Measurements from ENCODE around the gene SLC9C1. TPM values are rescaled to one million over a fixed set of nuclear protein-coding genes. Genes with fewer than 3 reads are reported as not detected.

The SLC9C1 gene
- polyA plus RNA-seq, 4 donors: 0.47 to 1.2 (median 0.65) TPM

DNA sequence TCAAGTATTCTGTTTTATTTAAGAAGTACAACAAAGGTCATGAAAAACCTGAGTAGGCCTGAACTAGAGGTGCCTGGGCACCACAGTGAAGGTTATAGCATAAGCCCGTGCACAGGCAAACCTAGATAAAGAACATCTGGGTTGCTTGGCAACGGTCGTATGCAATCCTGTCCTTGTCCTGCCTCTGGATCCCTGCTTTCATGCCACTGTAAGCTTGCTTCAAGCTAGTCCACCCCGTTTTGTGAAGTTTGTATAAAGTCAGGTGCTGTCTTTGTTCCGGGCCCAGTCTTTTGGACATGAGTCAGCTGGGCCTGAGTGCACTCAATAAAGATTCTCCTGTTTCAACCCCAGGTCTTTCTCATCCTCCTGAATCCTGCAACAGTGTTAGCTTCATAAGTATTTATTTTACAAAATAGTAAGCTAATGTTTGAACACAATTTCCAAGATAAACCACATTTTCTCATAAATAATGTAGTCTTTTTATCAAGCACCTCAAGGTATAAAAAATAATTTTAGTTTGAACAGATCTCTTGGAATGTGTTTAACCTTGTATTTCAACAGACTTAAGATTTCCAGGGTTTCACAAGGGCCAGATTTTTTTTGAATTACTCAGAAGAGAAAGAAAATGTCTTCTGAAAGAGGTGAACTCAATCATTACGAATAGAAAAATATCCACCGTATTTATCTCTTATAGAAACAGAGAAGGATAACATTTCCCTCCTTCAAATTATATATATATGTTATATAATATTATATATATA is 14.3 kb upstream of the SLC9C1 start:
- no peak for DNase-seq (ENCODE audit: low read depth in 4 of 4, low spot score in 2 of 4)

DNA sequence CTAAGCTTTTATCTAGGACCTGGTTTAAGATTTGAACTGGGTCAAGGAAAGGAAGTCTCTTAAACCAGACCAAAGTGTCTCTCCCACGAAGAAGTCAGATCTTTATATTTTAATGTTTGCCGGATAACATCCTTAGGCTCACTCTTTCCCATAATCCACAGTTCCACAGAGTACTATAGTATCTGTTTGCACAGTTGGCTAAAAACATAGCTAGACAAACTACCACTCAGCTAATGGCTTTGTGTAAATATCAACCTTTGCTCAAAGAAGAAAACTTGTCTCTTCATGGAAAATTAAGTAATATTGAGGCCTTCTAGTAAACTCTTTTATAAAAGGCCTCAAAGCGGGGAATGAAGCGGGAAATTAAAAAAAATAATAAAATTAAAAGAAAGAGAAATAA is 13.5 kb upstream of the SLC9C1 start:
- no peak for DNase-seq (ENCODE audit: low read depth in 4 of 4, low spot score in 2 of 4)

DNA sequence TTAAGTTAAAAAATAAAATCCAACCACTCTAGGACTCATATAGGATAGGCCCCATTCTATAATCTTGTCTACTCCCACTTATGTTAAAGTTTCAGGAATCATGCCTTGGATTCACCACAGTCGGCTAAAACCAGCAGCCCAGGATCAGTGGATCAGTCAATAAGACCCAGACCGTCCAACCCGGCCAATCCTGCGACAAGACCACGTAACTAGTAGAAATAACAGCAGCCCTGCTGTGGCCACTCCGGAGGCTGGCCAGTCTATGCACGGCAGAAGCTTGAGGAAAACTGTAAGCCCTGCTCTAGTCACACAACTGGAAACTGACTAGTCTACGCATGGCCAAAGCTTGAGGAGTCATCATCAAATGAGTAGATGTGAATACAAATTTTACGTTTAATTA is 12.8 kb upstream of the SLC9C1 start:
- DNase-seq (ENCODE audit: low read depth in 4 of 4, low spot score in 2 of 4): no peak

DNA sequence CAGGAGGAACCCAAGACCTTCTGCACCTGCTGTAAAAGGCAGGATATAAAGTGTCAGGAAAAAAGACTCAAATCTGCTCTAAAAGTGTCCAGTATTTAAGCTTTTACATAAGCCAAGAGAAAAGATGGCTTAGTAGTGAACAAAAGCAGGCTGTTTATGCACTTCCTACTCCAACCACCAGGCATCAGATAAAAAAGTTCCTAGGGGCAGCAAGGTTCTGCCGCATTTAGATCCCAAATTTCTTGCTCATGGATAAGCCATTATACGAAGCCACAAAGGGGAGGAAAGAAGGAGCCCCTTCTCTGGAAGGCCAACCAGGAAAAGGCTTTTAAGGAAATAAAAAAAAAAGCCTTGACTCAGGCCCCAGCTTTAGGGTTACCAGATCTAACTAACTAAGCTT is 10.6 kb upstream of the SLC9C1 start:
- DNase-seq (ENCODE audit: low read depth in 4 of 4, low spot score in 2 of 4): no peak

GRCh38 chr3:112303764-112304325 is 9.8 kb upstream of the SLC9C1 start:
- peak in 2 of 4 donors; percentile 60 to 73 for DNase-seq (ENCODE audit: low read depth in 4 of 4, low spot score in 2 of 4)

GRCh38 chr3:112302881-112303763 is 9.1 kb upstream of the SLC9C1 start:
- DNase-seq (ENCODE audit: low read depth in 4 of 4, low spot score in 2 of 4): peak in 2 of 4 donors; percentile 49 to 71

DNA sequence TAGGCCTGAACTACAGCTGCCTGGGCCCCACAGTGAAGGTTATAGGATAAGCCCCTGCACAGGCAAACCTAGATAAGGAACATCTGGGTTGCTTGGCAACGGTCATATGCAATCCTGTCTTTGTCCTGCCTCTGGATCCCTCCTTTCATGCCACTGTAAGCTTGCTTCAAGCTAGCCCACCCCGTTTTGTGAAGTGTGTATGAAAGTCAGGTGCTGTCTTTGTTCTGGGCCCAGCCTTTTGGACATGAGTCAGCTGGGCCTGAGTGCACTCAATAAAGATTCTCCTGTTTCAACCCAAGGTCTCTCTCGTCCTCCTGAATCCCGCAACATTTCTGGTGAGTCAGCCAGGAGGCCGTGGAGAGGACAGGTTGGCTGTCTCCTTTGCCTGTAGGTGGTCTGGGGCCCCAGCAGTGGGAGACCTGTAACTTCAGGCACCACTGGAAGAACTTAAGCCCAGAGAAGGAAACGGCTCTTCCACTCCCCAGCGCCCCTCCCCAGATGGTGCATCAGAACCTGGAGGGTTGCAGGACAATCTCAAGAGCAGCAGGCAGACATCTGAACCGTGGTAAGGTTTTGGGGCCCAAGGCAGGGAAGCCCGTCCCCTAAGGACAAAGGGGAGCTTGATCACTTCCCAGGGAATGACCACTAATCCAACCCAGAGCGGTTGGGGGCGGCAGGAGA is 8.3 kb upstream of the SLC9C1 start:
- no peak for DNase-seq (ENCODE audit: low read depth in 4 of 4, low spot score in 2 of 4)

- DNase-seq (ENCODE audit: low read depth in 4 of 4, low spot score in 2 of 4): no peak
Measured at GRCh38 chr3:112298781-112299180, 4.8 kb upstream of the SLC9C1 start.

- no peak for DNase-seq (ENCODE audit: low read depth in 4 of 4, low spot score in 2 of 4)
Measured at GRCh38 chr3:112297714-112298113, 3.7 kb upstream of the SLC9C1 start.

GRCh38 chr3:112289011-112289410 is 5.0 kb downstream of the SLC9C1 start:
- DNase-seq (ENCODE audit: low read depth in 4 of 4, low spot score in 2 of 4): no peak

- no peak for DNase-seq (ENCODE audit: low read depth in 4 of 4, low spot score in 2 of 4)
Measured at GRCh38 chr3:112280266-112280665, 13.8 kb downstream of the SLC9C1 start.

GRCh38 chr3:112273536-112273935 is 20.5 kb downstream of the SLC9C1 start:
- DNase-seq (ENCODE audit: low read depth in 4 of 4, low spot score in 2 of 4): no peak

GRCh38 chr3:112261742-112262141 is 32.3 kb downstream of the SLC9C1 start:
- DNase-seq (ENCODE audit: low read depth in 4 of 4, low spot score in 2 of 4): no peak

DNA sequence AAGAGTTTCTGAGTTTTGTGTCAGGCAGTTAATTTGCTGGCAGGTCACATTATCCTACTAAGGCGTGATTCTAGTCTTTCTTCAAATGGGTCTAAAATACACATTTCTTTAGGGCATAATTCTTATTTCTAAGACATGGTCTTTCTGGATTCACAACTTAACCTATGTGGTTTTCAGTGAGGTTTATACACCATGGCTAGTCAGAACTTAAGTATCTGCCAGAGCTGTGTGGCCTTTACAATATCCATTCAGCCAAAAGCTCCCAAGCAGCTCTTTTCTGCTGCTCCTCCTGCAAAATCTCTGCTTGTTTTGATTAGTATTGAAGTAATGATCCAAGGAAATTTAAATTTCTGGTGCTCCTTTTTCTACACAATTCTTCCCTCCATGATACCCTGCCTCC is 33.5 kb downstream of the SLC9C1 start:
- DNase-seq (ENCODE audit: low read depth in 4 of 4, low spot score in 2 of 4): no peak

- DNase-seq (ENCODE audit: low read depth in 4 of 4, low spot score in 2 of 4): no peak
Measured at GRCh38 chr3:112253301-112253971, 40.6 kb downstream of the SLC9C1 start.

DNA sequence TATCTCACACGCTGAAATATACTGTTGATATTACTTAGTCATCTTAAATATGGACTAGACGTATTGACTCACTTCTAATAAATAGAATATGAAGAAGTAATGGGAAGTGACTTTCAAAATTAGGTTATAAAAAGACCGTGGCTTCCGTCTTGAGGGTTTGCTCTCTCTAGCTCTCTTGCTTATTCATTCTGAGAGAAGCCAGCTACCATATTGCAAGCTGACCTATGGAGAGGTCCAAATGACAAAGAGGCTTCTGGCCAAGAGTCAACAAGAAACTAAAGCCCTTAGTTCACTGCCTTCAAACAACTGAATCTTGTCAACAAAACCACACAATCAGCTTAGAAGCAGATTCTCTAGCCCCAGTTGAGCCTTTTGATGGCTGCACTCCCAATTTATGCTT is 46.1 kb downstream of the SLC9C1 start:
- no peak for DNase-seq (ENCODE audit: low read depth in 4 of 4, low spot score in 2 of 4)

GRCh38 chr3:112247350-112247749 is 46.7 kb downstream of the SLC9C1 start:
- DNase-seq (ENCODE audit: low read depth in 4 of 4, low spot score in 2 of 4): no peak

DNA sequence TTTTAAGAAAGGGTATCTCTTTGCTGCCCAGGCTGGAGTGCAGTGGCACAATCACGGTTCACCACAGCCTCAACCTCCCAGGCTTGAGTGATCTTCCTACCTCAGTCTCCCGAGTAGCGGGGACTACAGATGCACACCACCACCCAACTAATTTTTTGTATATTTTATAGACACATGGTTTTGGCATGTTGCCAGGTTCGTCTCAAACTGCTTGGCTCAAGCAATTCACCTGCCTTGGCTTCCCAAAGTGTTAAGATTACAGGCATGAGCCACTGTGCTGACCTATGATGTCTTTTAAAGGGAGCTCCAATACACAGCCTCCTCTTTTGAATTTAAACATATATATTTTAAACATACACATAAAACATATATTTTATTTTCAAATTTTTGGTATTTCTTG is 60.9 kb downstream of the SLC9C1 start:
- DNase-seq (ENCODE audit: low read depth in 4 of 4, low spot score in 2 of 4): no peak

DNA sequence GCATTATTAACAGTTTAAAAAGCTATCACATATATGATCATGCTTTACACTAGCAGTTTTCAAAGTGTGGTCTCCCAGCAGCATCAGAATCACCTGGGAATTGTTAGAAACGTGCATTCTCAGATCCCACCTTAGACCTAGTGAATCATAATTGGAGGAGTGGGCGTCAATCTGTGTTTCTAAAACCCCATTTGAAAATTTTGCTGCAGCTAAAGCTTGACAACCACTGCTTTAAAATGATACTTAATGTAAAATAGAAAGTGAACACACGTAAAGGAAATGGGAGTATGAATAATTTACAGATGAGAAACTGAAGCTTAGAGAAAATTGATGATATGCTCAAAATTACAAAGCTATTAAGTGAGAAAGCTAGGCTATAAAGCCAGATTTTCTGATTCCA is 62.3 kb downstream of the SLC9C1 start:
- DNase-seq (ENCODE audit: low read depth in 4 of 4, low spot score in 2 of 4): no peak

GRCh38 chr3:112230033-112230432 is 64.0 kb downstream of the SLC9C1 start:
- DNase-seq (ENCODE audit: low read depth in 4 of 4, low spot score in 2 of 4): no peak
